Body of pancreas (tissue), 4 donors: ENCODE measurements around the gene LBH.

Experiments used
- POLR2A ChIP-seq, 3 donors: fragments of 450-650 bp; IDR thresholded peaks; one replicate each; pipeline ENCODE4 v1.6.1; 2016; ENCODE audit warnings: antibody characterized with exemption in 3 of 3, mild to moderate bottlenecking in 2 of 3
- TF ChIP-seq, protein P1 (sequence below), 7 experiments: fragments of 450-650 bp in 4 of 7; fragments of 200-600 bp in 3 of 7; sonication (generic) in 3 of 7; IDR thresholded peaks; one replicate each; pipeline ENCODE4 v1.5.1; 2016 to 2019; ENCODE audit warnings: antibody characterized with exemption in 7 of 7

DNA sequence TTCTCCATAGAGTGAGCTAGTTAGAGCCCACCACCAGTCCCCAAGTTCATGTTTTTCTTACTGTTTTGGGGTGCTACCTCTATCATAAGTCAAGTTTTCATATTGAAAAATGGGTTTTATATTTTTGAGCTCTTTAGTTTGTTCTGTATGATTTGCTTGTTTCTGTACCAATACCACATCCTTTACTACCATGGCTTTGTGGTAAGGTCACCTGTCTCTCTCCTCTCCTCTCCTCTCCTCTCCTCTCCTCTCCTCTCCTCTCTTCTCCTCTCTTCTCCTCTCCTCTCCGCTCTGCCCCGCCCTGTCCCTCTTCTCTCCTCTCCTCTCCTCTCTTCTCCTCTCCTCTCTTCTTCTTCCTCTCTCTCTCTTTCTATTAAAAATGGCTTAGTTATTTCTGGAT lies 22.1 kb upstream of the LBH start:
- TF ChIP-seq, protein P1, sequence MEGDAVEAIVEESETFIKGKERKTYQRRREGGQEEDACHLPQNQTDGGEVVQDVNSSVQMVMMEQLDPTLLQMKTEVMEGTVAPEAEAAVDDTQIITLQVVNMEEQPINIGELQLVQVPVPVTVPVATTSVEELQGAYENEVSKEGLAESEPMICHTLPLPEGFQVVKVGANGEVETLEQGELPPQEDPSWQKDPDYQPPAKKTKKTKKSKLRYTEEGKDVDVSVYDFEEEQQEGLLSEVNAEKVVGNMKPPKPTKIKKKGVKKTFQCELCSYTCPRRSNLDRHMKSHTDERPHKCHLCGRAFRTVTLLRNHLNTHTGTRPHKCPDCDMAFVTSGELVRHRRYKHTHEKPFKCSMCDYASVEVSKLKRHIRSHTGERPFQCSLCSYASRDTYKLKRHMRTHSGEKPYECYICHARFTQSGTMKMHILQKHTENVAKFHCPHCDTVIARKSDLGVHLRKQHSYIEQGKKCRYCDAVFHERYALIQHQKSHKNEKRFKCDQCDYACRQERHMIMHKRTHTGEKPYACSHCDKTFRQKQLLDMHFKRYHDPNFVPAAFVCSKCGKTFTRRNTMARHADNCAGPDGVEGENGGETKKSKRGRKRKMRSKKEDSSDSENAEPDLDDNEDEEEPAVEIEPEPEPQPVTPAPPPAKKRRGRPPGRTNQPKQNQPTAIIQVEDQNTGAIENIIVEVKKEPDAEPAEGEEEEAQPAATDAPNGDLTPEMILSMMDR (IDR thresholded peaks at IDR 0.05) = no peak
- no peak for TF ChIP-seq POLR2A (IDR thresholded peaks at IDR 0.05)
